ENCODE measurements around the gene TAGLN3.

DNA sequence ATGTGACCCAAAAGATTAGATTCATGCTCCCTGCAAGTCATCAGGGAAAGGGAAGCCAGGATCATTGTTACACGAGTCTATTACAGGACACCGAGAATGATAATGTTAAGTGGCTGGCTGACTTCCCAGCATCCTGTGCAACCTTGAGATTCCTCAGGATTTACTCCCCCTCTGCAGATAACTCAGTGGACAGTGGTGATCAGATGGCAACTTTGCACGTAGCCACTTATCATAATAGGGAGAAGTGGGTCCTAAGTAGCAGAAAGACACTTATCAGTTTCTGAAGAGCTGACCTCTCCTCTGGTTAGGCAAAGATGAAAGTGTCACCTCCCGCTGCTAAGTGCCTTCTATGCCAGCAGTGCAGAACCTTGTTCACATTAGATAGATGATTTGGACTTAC, 29.1 kb downstream of the TAGLN3 start:
- TF ChIP-seq, protein P1, sequence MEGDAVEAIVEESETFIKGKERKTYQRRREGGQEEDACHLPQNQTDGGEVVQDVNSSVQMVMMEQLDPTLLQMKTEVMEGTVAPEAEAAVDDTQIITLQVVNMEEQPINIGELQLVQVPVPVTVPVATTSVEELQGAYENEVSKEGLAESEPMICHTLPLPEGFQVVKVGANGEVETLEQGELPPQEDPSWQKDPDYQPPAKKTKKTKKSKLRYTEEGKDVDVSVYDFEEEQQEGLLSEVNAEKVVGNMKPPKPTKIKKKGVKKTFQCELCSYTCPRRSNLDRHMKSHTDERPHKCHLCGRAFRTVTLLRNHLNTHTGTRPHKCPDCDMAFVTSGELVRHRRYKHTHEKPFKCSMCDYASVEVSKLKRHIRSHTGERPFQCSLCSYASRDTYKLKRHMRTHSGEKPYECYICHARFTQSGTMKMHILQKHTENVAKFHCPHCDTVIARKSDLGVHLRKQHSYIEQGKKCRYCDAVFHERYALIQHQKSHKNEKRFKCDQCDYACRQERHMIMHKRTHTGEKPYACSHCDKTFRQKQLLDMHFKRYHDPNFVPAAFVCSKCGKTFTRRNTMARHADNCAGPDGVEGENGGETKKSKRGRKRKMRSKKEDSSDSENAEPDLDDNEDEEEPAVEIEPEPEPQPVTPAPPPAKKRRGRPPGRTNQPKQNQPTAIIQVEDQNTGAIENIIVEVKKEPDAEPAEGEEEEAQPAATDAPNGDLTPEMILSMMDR (conservative IDR thresholded peaks at IDR 0.05), result no peak
- no peak for TF ChIP-seq ZFX (IDR thresholded peaks at IDR 0.05)
